H9 (cell line): ENCODE data around the gene ZBTB20. TPM values are rescaled to one million over a fixed set of nuclear protein-coding genes. Genes with fewer than 3 reads are reported as not detected.

Experiments used
- DNase-seq: peaks from one replicate; pipeline ENCODE4 v3.0.0-alpha.2; 2017
- H2AFZ ChIP-seq: one replicate; pipeline ENCODE4 v1.6.1; 2013; ENCODE audit warnings: mild to moderate bottlenecking, low read length, control low read depth, moderate library complexity
- H2AK5ac ChIP-seq: 2 replicates; pipeline ENCODE4 v1.6.1; 2013; ENCODE audit warnings: low read length, control low read depth, mixed read lengths; ENCODE audit not compliant: insufficient read length
- H2BK120ac ChIP-seq: one replicate; pipeline ENCODE4 v1.6.1; 2013; ENCODE audit warnings: low read depth, mild to moderate bottlenecking, low read length, control low read depth, inconsistent platforms; ENCODE audit not compliant: poor library complexity, severe bottlenecking
- H2BK12ac ChIP-seq: 2 replicates; pipeline ENCODE4 v1.6.1; 2013; ENCODE audit warnings: low read length, control low read depth, mixed read lengths, low read depth; ENCODE audit not compliant: insufficient read length
- H2BK15ac ChIP-seq: 2 replicates; pipeline ENCODE4 v1.6.1; 2013; ENCODE audit warnings: low read depth, low read length, control low read depth
- H2BK20ac ChIP-seq: one replicate; pipeline ENCODE4 v1.6.1; 2013; ENCODE audit warnings: low read depth, mild to moderate bottlenecking, low read length, control low read depth, inconsistent platforms; ENCODE audit not compliant: poor library complexity, severe bottlenecking
- H2BK5ac ChIP-seq: 2 replicates; pipeline ENCODE4 v1.6.1; 2013; ENCODE audit warnings: low read length, control low read depth, mixed read lengths; ENCODE audit not compliant: insufficient read length
- H3K14ac ChIP-seq: 2 replicates; pipeline ENCODE4 v1.6.1; 2013; ENCODE audit warnings: low read length, control low read depth; ENCODE audit not compliant: insufficient read depth
- H3K18ac ChIP-seq: 2 replicates; pipeline ENCODE4 v1.6.1; 2013; ENCODE audit warnings: low read depth, mild to moderate bottlenecking, mixed read lengths, low read length, control low read depth; ENCODE audit not compliant: insufficient read length
- H3K23ac ChIP-seq: 2 replicates; pipeline ENCODE4 v1.6.1; 2013; ENCODE audit warnings: low read length, control low read depth, mixed read lengths, low read depth; ENCODE audit not compliant: insufficient read length
- H3K23me2 ChIP-seq: 2 replicates; pipeline ENCODE4 v1.6.1; 2013; ENCODE audit warnings: low read depth, mild to moderate bottlenecking, mixed read lengths, low read length, control low read depth; ENCODE audit not compliant: insufficient read length, poor library complexity, severe bottlenecking
- H3K27ac ChIP-seq: 2 replicates; pipeline ENCODE4 v1.5.1; 2013; ENCODE audit warnings: low read length, control low read depth, mixed read lengths, low read depth; ENCODE audit not compliant: insufficient read length
- H3K27me3 ChIP-seq: 2 replicates; pipeline ENCODE4 v1.6.1; 2013; ENCODE audit warnings: low read length, control low read depth, inconsistent platforms; ENCODE audit not compliant: insufficient read depth
- H3K4ac ChIP-seq: 2 replicates; pipeline ENCODE4 v1.6.1; 2013; ENCODE audit warnings: low read depth, mild to moderate bottlenecking, control low read depth, inconsistent platforms, low read length, moderate library complexity
- H3K4me1 ChIP-seq: 2 replicates; pipeline ENCODE4 v1.6.1; 2013; ENCODE audit warnings: low read length, control low read depth, inconsistent platforms; ENCODE audit not compliant: insufficient read depth
- H3K4me2 ChIP-seq: 2 replicates; pipeline ENCODE4 v1.6.1; 2013; ENCODE audit warnings: low read length, control low read depth, mixed read lengths; ENCODE audit not compliant: insufficient read length, insufficient read depth
- H3K56ac ChIP-seq: 2 replicates; pipeline ENCODE4 v1.6.1; 2013; ENCODE audit warnings: low read depth, mild to moderate bottlenecking, mixed read lengths, low read length, control low read depth; ENCODE audit not compliant: insufficient read length
- H3K79me1 ChIP-seq: 2 replicates; pipeline ENCODE4 v1.6.1; 2013; ENCODE audit warnings: low read depth, mild to moderate bottlenecking, moderate library complexity, low read length, control low read depth, inconsistent platforms; ENCODE audit not compliant: insufficient read depth, poor library complexity, severe bottlenecking
- H3K79me2 ChIP-seq: 2 replicates; pipeline ENCODE4 v1.6.1; 2013; ENCODE audit warnings: low read length, control low read depth, inconsistent platforms; ENCODE audit not compliant: insufficient read depth
- H3K9ac ChIP-seq: 2 replicates; pipeline ENCODE4 v1.6.1; 2013; ENCODE audit warnings: low read length, control low read depth, mixed read lengths; ENCODE audit not compliant: insufficient read length; ENCODE audit errors: extremely low read depth
- H3K9me3 ChIP-seq: one replicate; pipeline ENCODE4 v1.6.1; 2013; ENCODE audit warnings: low read depth, low read length, inconsistent platforms; ENCODE audit not compliant: control insufficient read depth
- H3T11ph ChIP-seq: one replicate; pipeline ENCODE4 v1.6.1; 2013; ENCODE audit warnings: mild to moderate bottlenecking, low read length, control low read depth, inconsistent platforms
- H4K20me1 ChIP-seq: one replicate; pipeline ENCODE4 v1.6.1; 2013; ENCODE audit not compliant: control insufficient read depth, insufficient read length, insufficient read depth
- H4K5ac ChIP-seq: 2 replicates; pipeline ENCODE4 v1.6.1; 2013; ENCODE audit warnings: low read depth, mild to moderate bottlenecking, mixed read lengths, low read length, control low read depth; ENCODE audit not compliant: insufficient read length
- H4K8ac ChIP-seq: replicated peaks from 2 replicates; pipeline ENCODE4 v1.6.1; 2013; ENCODE audit warnings: low read length, control low read depth, mixed read lengths, low read depth; ENCODE audit not compliant: insufficient read length
- H4K91ac ChIP-seq: 2 replicates; pipeline ENCODE4 v1.6.1; 2013; ENCODE audit warnings: low read depth, mild to moderate bottlenecking, moderate library complexity, mixed read lengths, low read length, control low read depth; ENCODE audit not compliant: insufficient read length
- H3K27ac Mint-ChIP-seq, 3 experiments: 2 replicates in 2 of 3; 3 replicates in 1 of 3; pipeline ENCODE4 v1.8.0; 2020 to 2021; ENCODE audit warnings: mixed read lengths in 3 of 3, mild to moderate bottlenecking in 1 of 3, moderate library complexity in 1 of 3
- H3K27me3 Mint-ChIP-seq: 2 replicates; pipeline ENCODE4 v1.8.0; 2021; ENCODE audit warnings: low read depth, mild to moderate bottlenecking, moderate library complexity, mixed read lengths
- H3K36me3 Mint-ChIP-seq, 3 experiments: 2 replicates in 2 of 3; 3 replicates in 1 of 3; pipeline ENCODE4 v1.8.0; 2020 to 2021; ENCODE audit warnings: low read depth in 3 of 3, mixed read lengths in 3 of 3; ENCODE audit not compliant: insufficient read depth in 1 of 3
- H3K4me1 Mint-ChIP-seq, 2 experiments: 2 replicates each; pipeline ENCODE4 v1.8.0; 2020; ENCODE audit warnings: mixed read lengths in 2 of 2
- H3K4me3 Mint-ChIP-seq, 2 experiments: 2 replicates in 1 of 2; 3 replicates in 1 of 2; pipeline ENCODE4 v1.8.0; 2020 to 2021; ENCODE audit warnings: mild to moderate bottlenecking in 2 of 2, mixed read lengths in 2 of 2, moderate library complexity in 1 of 2
- H3K9me3 Mint-ChIP-seq, 2 experiments: 2 replicates in 1 of 2; 3 replicates in 1 of 2; pipeline ENCODE4 v1.8.0; 2020; ENCODE audit warnings: mild to moderate bottlenecking in 2 of 2, mixed read lengths in 2 of 2, moderate library complexity in 1 of 2
- CTCF ChIP-seq: fragments of 200-600 bp; sonication (generic); conservative IDR thresholded peaks from 3 replicates; pipeline ENCODE4 v1.8.0; 2021; ENCODE audit warnings: antibody characterized with exemption, mild to moderate bottlenecking
- WGBS: extraction: QIAGEN DNeasy Blood & Tissue Kit; methylation state at CpG from one replicate; pipeline ENCODE4 v1.1.7; 2013; ENCODE audit warnings: missing lambda C conversion rate, low lambda C conversion rate, mixed read lengths; ENCODE audit not compliant: insufficient read length; ENCODE audit errors: extremely low coverage; 5-methylcytosine and 5-hydroxymethylcytosine counted together
- total RNA-seq: library from RNA; stranded (reverse); gene quantifications from 2 replicates; pipeline ENCODE4 v1.2.1, GENCODE V29; 2021

ZBTB20 gene
- total RNA-seq, 1 experiment from 2014 or later: 0.70 TPM

- no peak overlapping the region for H3K14ac ChIP-seq
- Mint-ChIP-seq H3K27me3 (no peaks in the 10 kb centered on the region), H3K36me3 (no peaks in the 10 kb centered on the region), H3K27ac (no peak overlapping the region), H3K4me1 (peaks cover 11 to 19% of the 10 kb centered on the region in 2 experiments), H3K4me3 (no peak overlapping the region), H3K9me3 (no peaks in the 10 kb centered on the region)
- no peak overlapping the region for H2BK12ac ChIP-seq
- H2AFZ ChIP-seq: no peak overlapping the region
- no peak overlapping the region for H3K4ac ChIP-seq
- H3K27ac ChIP-seq: no peak overlapping the region
- H3K27me3 ChIP-seq: no peaks in the 10 kb centered on the region
- H2BK15ac ChIP-seq: no peak overlapping the region
- DNase-seq: no peak
- no peak overlapping the region for H4K91ac ChIP-seq
- H3K79me2 ChIP-seq: no peaks in the 10 kb centered on the region
- no peak overlapping the region for H3K23ac ChIP-seq
- H3T11ph ChIP-seq: no peak overlapping the region
- H3K9me3 ChIP-seq: no peaks in the 10 kb centered on the region
- H4K8ac ChIP-seq: no peak overlapping the region
- no peak overlapping the region for H2BK20ac ChIP-seq
- H3K23me2 ChIP-seq: no peaks in the 10 kb centered on the region
- H2BK5ac ChIP-seq: no peak overlapping the region
- no peaks in the 10 kb centered on the region for H3K79me1 ChIP-seq
- no peak overlapping the region for H4K5ac ChIP-seq
- no peak overlapping the region for H2AK5ac ChIP-seq
- TF ChIP-seq CTCF: no peak
- H2BK120ac ChIP-seq: no peak overlapping the region
- H3K9ac ChIP-seq: no peak overlapping the region
- H3K4me2 ChIP-seq: no peak overlapping the region
- no peak overlapping the region for H3K56ac ChIP-seq
- WGBS: no CpG with 5 or more reads among the region's 5 CpGs
- no peak overlapping the region for H3K18ac ChIP-seq
- no peaks in the 10 kb centered on the region for H4K20me1 ChIP-seq
- no peaks in the 10 kb centered on the region for H3K4me1 ChIP-seq
Measured at GRCh38 chr3:114446600-114446999, 700.5 kb downstream of the ZBTB20 start.
